HEK293 (cell line): ENCODE data around the gene NRG2.

Source experiments
- CTCF ChIA-PET: fragments of 350-600 bp; formaldehyde crosslinking; extraction: SDS; loops from one replicate; lab custom pipeline; 2021; ENCODE audit warnings: antibody characterized with exemption; lab: Yijun Ruan, JAX
- POLR2A ChIA-PET: fragments of 300-600 bp; formaldehyde crosslinking; extraction: SDS; loops from one replicate; lab custom pipeline; 2020; ENCODE audit warnings: antibody characterized with exemption, inconsistent platforms; lab: Yijun Ruan, JAX
- H3K27ac ChIP-seq: fragments of 200-500 bp; sonication (Bioruptor generic); 2 replicates; pipeline ENCODE4 v1.5.1; 2014; ENCODE audit warnings: low read depth, low read length, control low read depth, inconsistent platforms; ENCODE audit errors: extremely low read depth
- H3K36me3 ChIP-seq, 2 experiments: fragments of 200-500 bp in 1 of 2; sonication (Bioruptor generic) in 1 of 2; 1 replicate in 1 of 2; 2 replicates in 1 of 2; pipeline ENCODE4 v1.5.1; 2014 to 2017; ENCODE audit warnings: inconsistent platforms in 2 of 2, low read length in 2 of 2; ENCODE audit not compliant: control insufficient read depth in 2 of 2, insufficient read depth in 1 of 2
- H3K4me1 ChIP-seq: fragments of 200-500 bp; sonication (Bioruptor generic); 2 replicates; pipeline ENCODE4 v1.5.1; 2014; ENCODE audit warnings: mild to moderate bottlenecking, low read length, inconsistent platforms; ENCODE audit not compliant: control insufficient read depth, insufficient read depth
- H3K4me3 ChIP-seq: 2 replicates; pipeline ENCODE4 v1.5.1; 2011; ENCODE audit warnings: low read depth, mild to moderate bottlenecking, control low read depth, low read length, moderate library complexity
- H3K9me3 ChIP-seq: fragments of 200-500 bp; sonication (Bioruptor generic); 2 replicates; pipeline ENCODE4 v1.5.1; 2014; ENCODE audit warnings: low read depth, low read length, inconsistent platforms; ENCODE audit not compliant: control insufficient read depth, insufficient read depth
- GLI4 ChIP-seq: fragments of 450-650 bp; formaldehyde crosslinking; IDR thresholded peaks from 2 replicates; pipeline ENCODE4 v1.5.1; 2016; ENCODE audit warnings: missing biosample characterization, missing genetic modification characterization
- HOXA7 ChIP-seq: sonication (generic); formaldehyde crosslinking; IDR thresholded peaks from 2 replicates; pipeline ENCODE4 v1.8.1; 2022; ENCODE audit warnings: missing genetic modification reagents, borderline replicate concordance
- KLF10 ChIP-seq: fragments of 450-650 bp; IDR thresholded peaks from 2 replicates; pipeline ENCODE4 v1.5.1; 2018; ENCODE audit warnings: missing biosample characterization, mild to moderate bottlenecking, missing genetic modification characterization
- SALL2 ChIP-seq: fragments of 450-650 bp; formaldehyde crosslinking; IDR thresholded peaks from 2 replicates; pipeline ENCODE4 v1.5.0; 2017; ENCODE audit warnings: missing biosample characterization, mild to moderate bottlenecking, missing genetic modification characterization, borderline replicate concordance
- SP3 ChIP-seq: fragments of 450-650 bp; formaldehyde crosslinking; IDR thresholded peaks from 2 replicates; pipeline ENCODE4 v1.5.1; 2016; ENCODE audit warnings: missing biosample characterization, missing genetic modification characterization
- TRIM28 ChIP-seq: IDR thresholded peaks from 2 replicates; pipeline ENCODE4 v1.6.1; 2011; ENCODE audit warnings: low read length, control low read depth, borderline replicate concordance
- ZBTB20 ChIP-seq: fragments of 450-650 bp; formaldehyde crosslinking; IDR thresholded peaks from 2 replicates; pipeline ENCODE4 v1.5.1; 2016; ENCODE audit warnings: missing biosample characterization, missing genetic modification characterization
- ZBTB48 ChIP-seq: fragments of 450-650 bp; formaldehyde crosslinking; IDR thresholded peaks from 2 replicates; pipeline ENCODE4 v1.5.1; 2016; ENCODE audit warnings: missing biosample characterization, missing genetic modification characterization
- ZFP37 ChIP-seq: fragments of 450-650 bp; formaldehyde crosslinking; IDR thresholded peaks from 2 replicates; pipeline ENCODE4 v1.5.1; 2016; ENCODE audit warnings: missing biosample characterization, missing genetic modification characterization
- ZNF184 ChIP-seq: fragments of 450-650 bp; IDR thresholded peaks from 2 replicates; pipeline ENCODE4 v1.5.1; 2018; ENCODE audit warnings: missing biosample characterization, mild to moderate bottlenecking, missing genetic modification characterization
- ZNF248 ChIP-seq: fragments of 450-650 bp; formaldehyde crosslinking; IDR thresholded peaks from 2 replicates; pipeline ENCODE4 v1.5.1; 2017; ENCODE audit warnings: missing biosample characterization, missing genetic modification characterization
- ZNF37A ChIP-seq: fragments of 450-650 bp; IDR thresholded peaks from 2 replicates; pipeline ENCODE4 v1.5.1; 2018; ENCODE audit warnings: missing biosample characterization, missing genetic modification characterization
- ZNF473 ChIP-seq: fragments of 450-650 bp; formaldehyde crosslinking; IDR thresholded peaks from 2 replicates; pipeline ENCODE4 v1.5.1; 2017; ENCODE audit warnings: missing biosample characterization, missing genetic modification characterization
- ZNF544 ChIP-seq: fragments of 450-650 bp; formaldehyde crosslinking; IDR thresholded peaks from 2 replicates; pipeline ENCODE4 v1.5.0; 2017; ENCODE audit warnings: missing biosample characterization, missing genetic modification characterization
- ZNF558 ChIP-seq: fragments of 450-650 bp; formaldehyde crosslinking; IDR thresholded peaks from 2 replicates; pipeline ENCODE4 v1.5.1; 2016; ENCODE audit warnings: missing biosample characterization, missing genetic modification characterization
- ZNF571 ChIP-seq: fragments of 450-650 bp; formaldehyde crosslinking; IDR thresholded peaks from 2 replicates; pipeline ENCODE4 v1.5.0; 2017; ENCODE audit warnings: missing biosample characterization, missing genetic modification characterization
- ZNF585B ChIP-seq: fragments of 450-650 bp; formaldehyde crosslinking; IDR thresholded peaks from 2 replicates; pipeline ENCODE4 v1.5.1; 2016; ENCODE audit warnings: missing biosample characterization, missing genetic modification characterization
- ZNF654 ChIP-seq: fragments of 450-650 bp; formaldehyde crosslinking; IDR thresholded peaks from 2 replicates; pipeline ENCODE4 v1.5.1; 2016; ENCODE audit warnings: low read depth, missing biosample characterization, missing genetic modification characterization
- TF ChIP-seq, protein P1 (sequence below): fragments of 450-650 bp; formaldehyde crosslinking; IDR thresholded peaks from 2 replicates; pipeline ENCODE4 v1.5.1; 2016; ENCODE audit warnings: missing biosample characterization, missing genetic modification characterization
- TF ChIP-seq, protein P2 (sequence below): fragments of 450-650 bp; formaldehyde crosslinking; IDR thresholded peaks from 2 replicates; pipeline ENCODE4 v1.5.1; 2017; ENCODE audit warnings: missing biosample characterization, missing genetic modification characterization
- TF ChIP-seq, protein P3 (sequence below): fragments of 450-650 bp; formaldehyde crosslinking; IDR thresholded peaks from 2 replicates; pipeline ENCODE4 v1.5.1; 2016; ENCODE audit warnings: missing biosample characterization, missing genetic modification characterization
- TF ChIP-seq, protein P4 (sequence below): fragments of 450-650 bp; formaldehyde crosslinking; IDR thresholded peaks from 2 replicates; pipeline ENCODE4; 2016; ENCODE audit warnings: missing biosample characterization, missing genetic modification characterization
- TF ChIP-seq, protein P5 (sequence below): fragments of 450-650 bp; formaldehyde crosslinking; IDR thresholded peaks from 2 replicates; pipeline ENCODE4 v1.5.1; 2016; ENCODE audit warnings: missing biosample characterization, missing genetic modification characterization, borderline replicate concordance

NRG2 gene

DNA sequence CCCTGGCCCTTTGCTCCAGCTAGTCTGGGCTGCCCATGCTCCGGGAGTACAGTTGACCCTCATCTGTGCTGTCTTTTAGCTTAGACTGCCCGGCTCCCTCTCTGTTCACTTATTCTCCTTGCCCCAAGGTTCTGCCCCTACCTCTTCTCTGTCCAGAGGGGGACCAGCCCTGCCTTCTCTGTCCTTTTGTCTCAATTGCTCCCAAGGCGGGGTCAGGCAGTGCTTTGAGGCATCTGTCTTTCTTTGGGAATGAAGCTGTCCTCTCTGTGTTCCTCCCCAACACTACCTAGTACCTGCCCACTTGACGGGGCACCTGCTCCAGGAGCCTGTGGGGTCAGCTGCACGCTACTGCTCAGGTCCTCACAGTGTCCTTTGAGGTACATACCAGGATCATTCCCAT is 188.1 kb downstream of the NRG2 start:
- TF ChIP-seq ZNF473 (tag by site-specific recombination) (no peak), GLI4 (tag by site-specific recombination) (no peak), ZNF558 (tag by site-specific recombination) (no peak), KLF10 (tag by site-specific recombination) (no peak), ZNF654 (tag by site-specific recombination) (no peak), SALL2 (tag by site-specific recombination) (no peak), ZNF544 (tag by site-specific recombination) (no peak), ZNF37A (tag by site-specific recombination) (no peak), ZBTB48 (tag by site-specific recombination) (no peak), HOXA7 (CRISPR knock-in tag) (no peak), ZNF184 (tag by site-specific recombination) (no peak), ZNF571 (no peak)
- TF ChIP-seq, protein P1, sequence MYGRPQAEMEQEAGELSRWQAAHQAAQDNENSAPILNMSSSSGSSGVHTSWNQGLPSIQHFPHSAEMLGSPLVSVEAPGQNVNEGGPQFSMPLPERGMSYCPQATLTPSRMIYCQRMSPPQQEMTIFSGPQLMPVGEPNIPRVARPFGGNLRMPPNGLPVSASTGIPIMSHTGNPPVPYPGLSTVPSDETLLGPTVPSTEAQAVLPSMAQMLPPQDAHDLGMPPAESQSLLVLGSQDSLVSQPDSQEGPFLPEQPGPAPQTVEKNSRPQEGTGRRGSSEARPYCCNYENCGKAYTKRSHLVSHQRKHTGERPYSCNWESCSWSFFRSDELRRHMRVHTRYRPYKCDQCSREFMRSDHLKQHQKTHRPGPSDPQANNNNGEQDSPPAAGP (tag by site-specific recombination), result no peak
- TF ChIP-seq, protein P2, sequence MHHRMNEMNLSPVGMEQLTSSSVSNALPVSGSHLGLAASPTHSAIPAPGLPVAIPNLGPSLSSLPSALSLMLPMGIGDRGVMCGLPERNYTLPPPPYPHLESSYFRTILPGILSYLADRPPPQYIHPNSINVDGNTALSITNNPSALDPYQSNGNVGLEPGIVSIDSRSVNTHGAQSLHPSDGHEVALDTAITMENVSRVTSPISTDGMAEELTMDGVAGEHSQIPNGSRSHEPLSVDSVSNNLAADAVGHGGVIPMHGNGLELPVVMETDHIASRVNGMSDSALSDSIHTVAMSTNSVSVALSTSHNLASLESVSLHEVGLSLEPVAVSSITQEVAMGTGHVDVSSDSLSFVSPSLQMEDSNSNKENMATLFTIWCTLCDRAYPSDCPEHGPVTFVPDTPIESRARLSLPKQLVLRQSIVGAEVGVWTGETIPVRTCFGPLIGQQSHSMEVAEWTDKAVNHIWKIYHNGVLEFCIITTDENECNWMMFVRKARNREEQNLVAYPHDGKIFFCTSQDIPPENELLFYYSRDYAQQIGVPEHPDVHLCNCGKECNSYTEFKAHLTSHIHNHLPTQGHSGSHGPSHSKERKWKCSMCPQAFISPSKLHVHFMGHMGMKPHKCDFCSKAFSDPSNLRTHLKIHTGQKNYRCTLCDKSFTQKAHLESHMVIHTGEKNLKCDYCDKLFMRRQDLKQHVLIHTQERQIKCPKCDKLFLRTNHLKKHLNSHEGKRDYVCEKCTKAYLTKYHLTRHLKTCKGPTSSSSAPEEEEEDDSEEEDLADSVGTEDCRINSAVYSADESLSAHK (tag by site-specific recombination), result no peak
- Histone ChIP-seq H3K4me1 (no peaks in the 10 kb centered on the region), H3K4me3 (no peak overlapping the region), H3K9me3 (no peaks in the 10 kb centered on the region), H3K27ac (no peak overlapping the region), H3K36me3 (peaks cover 0 to 25% of the 10 kb centered on the region in 2 experiments; a peak in 1 of 3 replicates)
- CTCF ChIA-PET, result interaction anchor here (0.8 to 4.3 kb wide), 7 partner anchors 9 to 114 kb away, joined by 3 to 19 read pairs (median 4); no protein-coding TSS in a partner anchor
- POLR2A ChIA-PET, result no interaction called here

DNA sequence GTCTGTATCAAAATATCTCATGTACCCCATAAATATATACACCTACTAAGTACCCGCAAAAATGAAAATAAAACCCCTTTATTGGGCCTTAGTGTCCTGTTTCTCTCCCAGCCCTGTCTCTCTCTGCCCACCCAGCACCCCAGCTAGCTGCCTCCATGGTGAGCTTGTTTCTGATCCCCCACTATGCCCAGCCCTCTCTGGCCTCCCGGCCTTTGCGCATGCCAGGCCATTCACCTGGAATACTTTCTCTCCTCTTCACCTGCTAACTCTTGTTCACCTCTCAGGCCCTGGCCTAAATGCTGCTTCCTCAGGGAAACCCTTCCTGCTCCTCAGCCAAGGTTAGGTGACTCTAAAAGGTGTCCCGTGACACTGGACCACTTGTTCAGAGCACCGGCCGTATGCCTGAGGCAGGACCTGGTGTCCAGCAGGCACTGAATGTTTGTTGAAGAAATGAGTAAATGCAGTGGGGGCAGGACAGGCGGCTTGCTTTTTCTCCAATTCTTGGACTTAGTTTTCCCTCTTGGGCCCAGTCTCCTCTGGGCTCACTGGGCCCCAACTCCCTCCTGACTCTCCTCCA is 189.0 kb downstream of the NRG2 start:
- TF ChIP-seq SP3 (tag by site-specific recombination) (no peak), ZBTB48 (tag by site-specific recombination) (no peak), ZNF585B (tag by site-specific recombination) (no peak), ZNF248 (no peak), ZFP37 (tag by site-specific recombination) (no peak), TRIM28 (no peak), ZBTB20 (tag by site-specific recombination) (no peak)
- TF ChIP-seq, protein P3, sequence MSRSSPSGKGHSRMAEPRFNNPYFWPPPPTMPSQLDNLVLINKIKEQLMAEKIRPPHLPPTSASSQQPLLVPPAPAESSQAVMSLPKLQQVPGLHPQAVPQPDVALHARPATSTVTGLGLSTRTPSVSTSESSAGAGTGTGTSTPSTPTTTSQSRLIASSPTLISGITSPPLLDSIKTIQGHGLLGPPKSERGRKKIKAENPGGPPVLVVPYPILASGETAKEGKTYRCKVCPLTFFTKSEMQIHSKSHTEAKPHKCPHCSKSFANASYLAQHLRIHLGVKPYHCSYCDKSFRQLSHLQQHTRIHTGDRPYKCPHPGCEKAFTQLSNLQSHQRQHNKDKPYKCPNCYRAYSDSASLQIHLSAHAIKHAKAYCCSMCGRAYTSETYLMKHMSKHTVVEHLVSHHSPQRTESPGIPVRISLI, result no peak
- TF ChIP-seq, protein P4, sequence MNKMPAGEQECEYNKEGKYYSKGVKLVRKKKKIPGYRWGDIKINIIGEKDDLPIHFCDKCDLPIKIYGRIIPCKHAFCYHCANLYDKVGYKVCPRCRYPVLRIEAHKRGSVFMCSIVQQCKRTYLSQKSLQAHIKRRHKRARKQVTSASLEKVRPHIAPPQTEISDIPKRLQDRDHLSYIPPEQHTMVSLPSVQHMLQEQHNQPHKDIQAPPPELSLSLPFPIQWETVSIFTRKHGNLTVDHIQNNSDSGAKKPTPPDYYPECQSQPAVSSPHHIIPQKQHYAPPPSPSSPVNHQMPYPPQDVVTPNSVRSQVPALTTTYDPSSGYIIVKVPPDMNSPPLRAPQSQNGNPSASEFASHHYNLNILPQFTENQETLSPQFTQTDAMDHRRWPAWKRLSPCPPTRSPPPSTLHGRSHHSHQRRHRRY (tag by site-specific recombination), result no peak
- TF ChIP-seq, protein P5, sequence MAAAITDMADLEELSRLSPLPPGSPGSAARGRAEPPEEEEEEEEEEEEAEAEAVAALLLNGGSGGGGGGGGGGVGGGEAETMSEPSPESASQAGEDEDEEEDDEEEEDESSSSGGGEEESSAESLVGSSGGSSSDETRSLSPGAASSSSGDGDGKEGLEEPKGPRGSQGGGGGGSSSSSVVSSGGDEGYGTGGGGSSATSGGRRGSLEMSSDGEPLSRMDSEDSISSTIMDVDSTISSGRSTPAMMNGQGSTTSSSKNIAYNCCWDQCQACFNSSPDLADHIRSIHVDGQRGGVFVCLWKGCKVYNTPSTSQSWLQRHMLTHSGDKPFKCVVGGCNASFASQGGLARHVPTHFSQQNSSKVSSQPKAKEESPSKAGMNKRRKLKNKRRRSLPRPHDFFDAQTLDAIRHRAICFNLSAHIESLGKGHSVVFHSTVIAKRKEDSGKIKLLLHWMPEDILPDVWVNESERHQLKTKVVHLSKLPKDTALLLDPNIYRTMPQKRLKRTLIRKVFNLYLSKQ (tag by site-specific recombination), result no peak
- CTCF ChIA-PET, result interaction anchor here (0.8 to 1.7 kb wide), 4 partner anchors 10 to 105 kb away, joined by 3 to 6 read pairs (median 4); no protein-coding TSS in a partner anchor
- H3K27ac ChIP-seq, result no peak overlapping the region
- peaks cover 0 to 26% of the 10 kb centered on the region in 2 experiments; a peak in 1 of 3 replicates for H3K36me3 ChIP-seq
- H3K9me3 ChIP-seq, result no peaks in the 10 kb centered on the region
- no peaks in the 10 kb centered on the region for H3K4me1 ChIP-seq
- H3K4me3 ChIP-seq, result no peak overlapping the region
- POLR2A ChIA-PET, result no interaction called here
